Spinal cord (tissue), 10 donors: Measurements from ENCODE around the gene CDC123. TPM values are rescaled to one million over a fixed set of nuclear protein-coding genes. Genes with fewer than 3 reads are reported as not detected.

ENCODE experiments used
- DNase-seq, 6 donors: peaks; one replicate each; pipeline versions ENCODE4 v3.0.0 to v3.0.0-alpha.2; 2013 to 2015; ENCODE audit warnings: low spot score in 6 of 6, low read depth in 4 of 6
- H3K27ac ChIP-seq: one replicate; pipeline ENCODE4 v1.5.1; 2013; ENCODE audit warnings: low read depth, low read length, control low read depth
- H3K27me3 ChIP-seq: one replicate; pipeline ENCODE4 v1.6.1; 2013; ENCODE audit warnings: low read length; ENCODE audit not compliant: control insufficient read depth, insufficient read depth
- H3K36me3 ChIP-seq: one replicate; pipeline ENCODE4 v1.6.1; 2013; ENCODE audit warnings: low read length; ENCODE audit not compliant: control insufficient read depth, insufficient read depth
- H3K4me1 ChIP-seq: one replicate; pipeline ENCODE4 v1.6.1; 2013; ENCODE audit warnings: low read length; ENCODE audit not compliant: control insufficient read depth, insufficient read depth
- H3K4me3 ChIP-seq: one replicate; pipeline ENCODE4 v1.5.1; 2013; ENCODE audit warnings: low read depth, low read length, control low read depth
- H3K9me3 ChIP-seq: one replicate; pipeline ENCODE4 v1.6.1; 2013; ENCODE audit warnings: low read length; ENCODE audit not compliant: control insufficient read depth, insufficient read depth
- WGBS: methylation state at CpG from one replicate; pipeline ENCODE4 v1.1.5; 2013; ENCODE audit warnings: missing lambda C conversion rate; ENCODE audit not compliant: insufficient coverage; 5-methylcytosine and 5-hydroxymethylcytosine counted together
- polyA plus RNA-seq, 2 donors: library from polyadenylated mRNA; unstranded; fragments of 120-200 nt; gene quantifications; one replicate each; pipeline ENCODE4 v1.2.1, GENCODE V29; 2013; ENCODE audit not compliant: insufficient read length in 2 of 2
- total RNA-seq, 2 donors: library from RNA; depleted of rRNA in 1 of 2; stranded (reverse); fragments of 120-200 nt in 1 of 2; fragments of >200 nt in 1 of 2; gene quantifications; one replicate each; pipeline versions ENCODE4 v1.2.3 to v1.2.4, GENCODE V29; 2013 to 2014
- donor health status: healthy.

The CDC123 gene
- total and polyA plus RNA-seq, 4 donors = 86.2 to 136 (median 109) TPM

DNA sequence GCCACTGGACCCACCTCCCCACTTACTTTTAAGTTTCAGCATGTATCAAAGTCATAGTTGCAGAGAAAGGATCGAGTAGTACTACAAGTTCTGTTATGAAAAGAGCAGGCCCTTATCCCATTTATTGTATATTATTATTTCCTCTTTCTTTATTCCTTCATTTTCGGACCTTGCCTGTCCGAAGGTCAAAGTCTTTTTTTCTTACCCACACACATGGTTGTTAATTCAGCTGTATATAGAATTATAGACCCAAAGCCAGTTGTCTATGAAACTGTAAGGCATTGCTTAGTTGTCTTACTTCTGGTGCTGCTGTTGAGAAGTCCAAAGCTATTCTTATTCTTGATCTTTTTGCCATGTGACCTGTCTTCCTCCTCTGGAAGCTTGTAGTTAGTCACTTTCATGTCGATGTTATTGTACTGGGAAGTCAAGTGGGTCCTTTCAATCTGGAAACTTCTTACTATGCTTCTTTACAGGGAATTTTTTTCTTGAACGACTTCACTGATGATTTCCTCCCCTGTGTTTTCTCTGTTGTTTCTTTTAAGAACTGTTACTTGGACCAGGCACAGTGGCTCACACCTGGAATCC lies 8.6 kb upstream of the CDC123 start:
- Histone ChIP-seq H3K9me3 (no peaks in the 10 kb centered on the region), H3K27me3 (no peaks in the 10 kb centered on the region), H3K4me1 (no peaks in the 10 kb centered on the region), H3K4me3 (no peak overlapping the region), H3K27ac (no peak overlapping the region), H3K36me3 (peaks cover 13% of the 10 kb centered on the region)
- DNase-seq = no peak
- WGBS = 86% methylated on average over 1 of the region's 5 CpGs

GRCh38 chr10:12188656-12189055 lies 7.3 kb upstream of the CDC123 start:
- WGBS = 92% methylated on average over 2 of the region's 6 CpGs
- H3K27ac ChIP-seq = no peak overlapping the region
- H3K9me3 ChIP-seq = no peaks in the 10 kb centered on the region
- H3K4me3 ChIP-seq = no peak overlapping the region
- H3K4me1 ChIP-seq = no peaks in the 10 kb centered on the region
- H3K36me3 ChIP-seq = peaks cover 13% of the 10 kb centered on the region
- H3K27me3 ChIP-seq = no peaks in the 10 kb centered on the region
- DNase-seq = no peak

- H3K4me3 ChIP-seq = no peak overlapping the region
- DNase-seq = peak in 1 of 6 donors; percentile 35
- H3K27ac ChIP-seq = no peak overlapping the region
- no peaks in the 10 kb centered on the region for H3K9me3 ChIP-seq
- no peaks in the 10 kb centered on the region for H3K27me3 ChIP-seq
- WGBS = 94% methylated on average over 3 of the region's 10 CpGs
- no peaks in the 10 kb centered on the region for H3K4me1 ChIP-seq
- H3K36me3 ChIP-seq = peaks cover 13% of the 10 kb centered on the region
These were observed 6.6 kb upstream of the CDC123 start for GRCh38 chr10:12189426-12189825.

- Histone ChIP-seq H3K4me3 (no peak overlapping the region), H3K9me3 (no peaks in the 10 kb centered on the region), H3K36me3 (peaks cover 7% of the 10 kb centered on the region), H3K27ac (no peak overlapping the region), H3K27me3 (no peaks in the 10 kb centered on the region), H3K4me1 (peaks cover 5% of the 10 kb centered on the region)
- DNase-seq = no peak
- WGBS = no CpG with 5 or more reads among the region's 3 CpGs
These were observed 4.3 kb upstream of the CDC123 start for GRCh38 chr10:12191715-12192114.

DNA sequence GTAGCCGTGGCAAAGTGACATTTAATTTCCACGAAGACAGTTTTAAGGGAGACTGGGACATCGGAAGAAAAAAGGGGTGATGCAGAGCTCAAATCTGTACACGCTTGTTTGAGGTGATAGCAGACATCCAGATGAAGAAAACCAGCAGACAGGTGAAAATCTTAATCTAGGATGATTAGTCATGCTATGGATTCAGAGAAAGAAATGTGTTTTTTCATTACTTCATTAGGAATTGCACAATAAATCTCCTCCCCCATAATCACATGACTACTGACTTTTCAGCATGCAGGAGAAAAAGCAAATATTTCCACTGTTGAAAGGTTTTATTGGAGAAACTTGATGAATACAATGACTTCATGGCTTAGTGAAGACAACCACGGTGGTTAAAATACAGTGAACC lies 2.8 kb upstream of the CDC123 start:
- Histone ChIP-seq H3K9me3 (no peaks in the 10 kb centered on the region), H3K27me3 (no peaks in the 10 kb centered on the region), H3K4me1 (peaks cover 8% of the 10 kb centered on the region), H3K36me3 (no peaks in the 10 kb centered on the region), H3K27ac (no peak overlapping the region), H3K4me3 (no peak overlapping the region)
- DNase-seq = no peak
- 96% methylated on average over 4 of the region's 5 CpGs for WGBS

- Histone ChIP-seq H3K36me3 (no peaks in the 10 kb centered on the region), H3K27me3 (no peaks in the 10 kb centered on the region), H3K4me1 (peaks cover 8% of the 10 kb centered on the region), H3K9me3 (no peaks in the 10 kb centered on the region), H3K27ac (peak overlapping the region; percentile 93), H3K4me3 (peak overlapping the region; percentile 93)
- WGBS = 3% methylated on average over 25 of the region's 27 CpGs
- DNase-seq = peak in 1 of 6 donors; percentile 27
These were observed 1.2 kb upstream of the CDC123 start for GRCh38 chr10:12194752-12195271.

DNA sequence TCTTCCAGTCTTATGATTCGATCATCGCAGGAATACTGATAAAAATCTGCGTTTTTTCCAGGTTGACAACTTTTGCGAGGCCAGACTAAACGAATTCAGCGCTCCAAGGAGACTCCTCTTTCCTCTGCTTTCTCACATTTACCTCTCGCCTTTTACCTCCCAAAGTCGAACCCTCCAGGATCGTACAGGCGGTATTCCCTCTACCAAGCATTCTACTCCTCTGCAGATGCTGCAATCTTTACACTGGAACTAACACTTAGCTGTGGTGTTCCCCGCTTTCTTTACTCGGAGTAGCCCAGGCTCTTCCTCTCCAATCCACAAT lies 746 bp upstream of the CDC123 start:
- DNase-seq = peak in 2 of 6 donors; percentile 1 to 26
- H3K27ac ChIP-seq = peak overlapping the region; percentile 93

DNA sequence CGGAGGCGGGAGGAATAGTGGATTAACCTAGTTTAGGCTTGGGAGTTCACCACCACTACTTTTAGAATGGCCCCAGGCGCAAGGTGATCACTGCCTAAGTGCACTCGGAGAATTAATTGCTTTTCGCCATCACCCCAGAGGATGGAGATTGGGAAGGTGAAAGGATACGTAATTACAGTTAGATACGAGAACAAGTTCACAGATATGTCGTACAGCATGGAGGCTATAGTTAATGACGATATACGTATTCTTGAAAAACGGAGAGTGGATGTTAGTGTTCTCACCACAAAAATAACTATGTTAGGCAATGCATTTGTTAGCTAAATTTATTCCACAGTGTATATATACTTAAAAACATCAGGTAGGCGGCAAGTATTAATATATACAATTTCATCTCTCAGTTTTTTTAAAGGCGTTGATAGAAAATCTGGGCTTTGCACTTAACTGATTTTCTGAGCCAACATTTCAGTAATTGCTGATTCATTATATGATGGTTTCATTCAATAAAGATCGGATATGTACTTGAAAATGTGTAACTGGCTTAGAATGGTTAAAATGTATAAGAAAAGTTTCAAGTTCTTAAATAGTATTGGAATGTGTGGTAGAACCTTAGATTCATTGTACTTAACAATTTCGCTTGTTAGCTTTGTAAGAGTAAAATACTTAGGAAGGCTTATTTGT lies 683 bp downstream of the CDC123 start:
- DNase-seq = peak in 1 of 6 donors; percentile 2
- 20% methylated on average over 1 of the region's 15 CpGs for WGBS
- H3K4me3 ChIP-seq = peak overlapping the region; percentile 93
- H3K27ac ChIP-seq = peak overlapping the region; percentile 93
- no peaks in the 10 kb centered on the region for H3K27me3 ChIP-seq
- peaks cover 8% of the 10 kb centered on the region for H3K4me1 ChIP-seq
- H3K9me3 ChIP-seq = no peaks in the 10 kb centered on the region
- peaks cover 10% of the 10 kb centered on the region for H3K36me3 ChIP-seq

More for the DNA sequence above, 746 bp upstream of the CDC123 start:
- Histone ChIP-seq H3K4me3 (peak overlapping the region; percentile 93), H3K9me3 (no peaks in the 10 kb centered on the region), H3K36me3 (no peaks in the 10 kb centered on the region), H3K27me3 (no peaks in the 10 kb centered on the region), H3K4me1 (peaks cover 8% of the 10 kb centered on the region)
- under 1% methylated on average over 12 of the region's 12 CpGs for WGBS

GRCh38 chr10:12198156-12198555 lies 2.2 kb downstream of the CDC123 start:
- no peak overlapping the region for H3K27ac ChIP-seq
- no peak overlapping the region for H3K4me3 ChIP-seq
- no peak for DNase-seq
- peaks cover 19% of the 10 kb centered on the region for H3K36me3 ChIP-seq
- H3K9me3 ChIP-seq = no peaks in the 10 kb centered on the region
- H3K27me3 ChIP-seq = no peaks in the 10 kb centered on the region
- peaks cover 8% of the 10 kb centered on the region for H3K4me1 ChIP-seq
- WGBS = no CpG with 5 or more reads among the region's 2 CpGs

DNA sequence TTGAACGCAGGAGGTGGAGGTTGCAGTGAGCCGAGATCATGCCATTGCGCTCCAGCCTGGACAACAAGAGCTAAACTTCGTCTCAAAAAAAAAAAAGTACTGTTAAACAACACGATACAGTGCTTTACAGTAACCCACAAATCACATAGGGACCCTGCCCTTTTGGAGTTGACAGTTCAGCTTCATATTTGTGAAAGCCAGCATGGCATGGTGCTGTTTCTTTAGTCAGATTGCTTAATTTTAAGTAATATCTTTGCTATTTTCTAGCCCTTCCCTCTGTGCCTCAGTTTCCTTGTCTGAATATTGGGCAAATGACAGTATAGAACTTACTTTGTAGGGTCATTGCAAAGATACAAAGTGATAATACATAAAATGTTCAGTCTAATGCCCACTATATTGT lies 4.9 kb downstream of the CDC123 start:
- WGBS = 96% methylated on average over 4 of the region's 5 CpGs

More for the DNA sequence above, 4.9 kb downstream of the CDC123 start:
- Histone ChIP-seq H3K4me1 (peaks cover 3% of the 10 kb centered on the region), H3K4me3 (no peak overlapping the region), H3K27me3 (no peaks in the 10 kb centered on the region), H3K27ac (no peak overlapping the region), H3K9me3 (no peaks in the 10 kb centered on the region), H3K36me3 (peaks cover 23% of the 10 kb centered on the region)
- no peak for DNase-seq
